ENCODE data around the gene PLCB4.

- TF ChIP-seq POLR2A (IDR thresholded peaks at IDR 0.05; ENCODE audit: low read depth, low read length) (no peak), POLR2AphosphoS5 (IDR thresholded peaks at IDR 0.05; ENCODE audit: low read depth, low read length) (no peak)
These were observed 52.3 kb downstream of the PLCB4 start for GRCh38 chr20:9121211-9121610.
